Mesodermal cell (in vitro differentiated cells): ENCODE measurements around the gene PTPRJ.

ENCODE experiments used
- H3K27ac ChIP-seq: 2 replicates; pipeline ENCODE4 v1.7.0; 2013; ENCODE audit warnings: mild to moderate bottlenecking, low read depth, low read length, moderate library complexity; ENCODE audit not compliant: severe bottlenecking
- H3K36me3 ChIP-seq: 2 replicates; pipeline ENCODE4 v1.7.1; 2013; ENCODE audit warnings: mild to moderate bottlenecking, low read length, moderate library complexity; ENCODE audit not compliant: control insufficient read depth, insufficient read depth
- H3K4me1 ChIP-seq: one replicate; pipeline ENCODE4 v1.7.1; 2013; ENCODE audit warnings: mild to moderate bottlenecking, low read length; ENCODE audit not compliant: insufficient read depth, control insufficient read depth, poor library complexity, severe bottlenecking
- H3K4me3 ChIP-seq: 2 replicates; pipeline ENCODE4 v1.7.0; 2013; ENCODE audit warnings: low read length, control low read depth, mild to moderate bottlenecking; ENCODE audit not compliant: insufficient read depth, poor library complexity, severe bottlenecking; ENCODE audit errors: extremely low read depth
- H3K9me3 ChIP-seq: 2 replicates; pipeline ENCODE4 v1.7.1; 2013; ENCODE audit warnings: mild to moderate bottlenecking, low read length, moderate library complexity; ENCODE audit not compliant: control insufficient read depth
- WGBS, 2 experiments: methylation state at CpG; one replicate each; pipeline ENCODE4 v1.1.5; 2013; ENCODE audit warnings: missing lambda C conversion rate in 2 of 2; ENCODE audit not compliant: insufficient coverage in 2 of 2; 5-methylcytosine and 5-hydroxymethylcytosine counted together

PTPRJ gene

GRCh38 chr11:48099916-48100446 is 119.6 kb downstream of the PTPRJ start:
- H3K36me3 ChIP-seq: no peaks in the 10 kb centered on the region
- H3K9me3 ChIP-seq: no peaks in the 10 kb centered on the region
- no peak overlapping the region for H3K27ac ChIP-seq
- no peak overlapping the region for H3K4me3 ChIP-seq
- 92% methylated on average over 2 of the region's 6 CpGs; no CpG with 5 or more reads in 1 of the 2 experiments for WGBS, 2 experiments
- H3K4me1 ChIP-seq: peaks cover 19% of the 10 kb centered on the region

- no peak overlapping the region for H3K4me3 ChIP-seq
- WGBS, 2 experiments: 86 to 87% methylated on average over 9 of the region's 11 CpGs
- no peaks in the 10 kb centered on the region for H3K36me3 ChIP-seq
- H3K4me1 ChIP-seq: peaks cover 16% of the 10 kb centered on the region
- no peaks in the 10 kb centered on the region for H3K9me3 ChIP-seq
- no peak overlapping the region for H3K27ac ChIP-seq
These were observed 120.8 kb downstream of the PTPRJ start for GRCh38 chr11:48101044-48101733.

- WGBS, 2 experiments: 86 to 91% methylated on average over 4 to 6 of the region's 6 CpGs
- Histone ChIP-seq H3K4me1 (peaks cover 11% of the 10 kb centered on the region), H3K4me3 (no peak overlapping the region), H3K27ac (no peak overlapping the region), H3K9me3 (no peaks in the 10 kb centered on the region), H3K36me3 (no peaks in the 10 kb centered on the region)
These were observed 121.6 kb downstream of the PTPRJ start for GRCh38 chr11:48101958-48102357.

- H3K36me3 ChIP-seq: no peaks in the 10 kb centered on the region
- peaks cover 20% of the 10 kb centered on the region for H3K4me1 ChIP-seq
- 89 to 100% methylated on average over 7 to 8 of the region's 12 CpGs for WGBS, 2 experiments
- H3K9me3 ChIP-seq: no peaks in the 10 kb centered on the region
- no peak overlapping the region for H3K27ac ChIP-seq
- H3K4me3 ChIP-seq: no peak overlapping the region
These were observed 123.5 kb downstream of the PTPRJ start for GRCh38 chr11:48103621-48104567.

- no peak overlapping the region for H3K4me3 ChIP-seq
- no peaks in the 10 kb centered on the region for H3K9me3 ChIP-seq
- 77 to 100% methylated on average over 2 to 3 of the region's 3 CpGs for WGBS, 2 experiments
- no peaks in the 10 kb centered on the region for H3K36me3 ChIP-seq
- peaks cover 24% of the 10 kb centered on the region for H3K4me1 ChIP-seq
- no peak overlapping the region for H3K27ac ChIP-seq
These were observed 124.2 kb downstream of the PTPRJ start for GRCh38 chr11:48104568-48104924.

GRCh38 chr11:48105096-48105990 is 125.0 kb downstream of the PTPRJ start:
- WGBS, 2 experiments: 88 to 94% methylated on average over 6 to 7 of the region's 10 CpGs
- no peak overlapping the region for H3K27ac ChIP-seq

GRCh38 chr11:48106166-48106565 is 125.8 kb downstream of the PTPRJ start:
- 84 to 92% methylated on average over 6 of the region's 6 CpGs for WGBS, 2 experiments
- Histone ChIP-seq H3K9me3 (no peaks in the 10 kb centered on the region), H3K4me1 (peaks cover 27% of the 10 kb centered on the region), H3K36me3 (no peaks in the 10 kb centered on the region), H3K4me3 (no peak overlapping the region), H3K27ac (no peak overlapping the region)

More at GRCh38 chr11:48105096-48105990, 125.0 kb downstream of the PTPRJ start:
- H3K4me1 ChIP-seq: peaks cover 27% of the 10 kb centered on the region
- H3K4me3 ChIP-seq: no peak overlapping the region
- H3K36me3 ChIP-seq: no peaks in the 10 kb centered on the region
- no peaks in the 10 kb centered on the region for H3K9me3 ChIP-seq

- H3K9me3 ChIP-seq: no peaks in the 10 kb centered on the region
- no peaks in the 10 kb centered on the region for H3K36me3 ChIP-seq
- peaks cover 27% of the 10 kb centered on the region for H3K4me1 ChIP-seq
- H3K4me3 ChIP-seq: no peak overlapping the region
- no peak overlapping the region for H3K27ac ChIP-seq
- 87 to 94% methylated on average over 7 of the region's 7 CpGs for WGBS, 2 experiments
These were observed 126.9 kb downstream of the PTPRJ start for GRCh38 chr11:48107188-48107704.

- no peak overlapping the region for H3K4me3 ChIP-seq
- H3K36me3 ChIP-seq: no peaks in the 10 kb centered on the region
- H3K9me3 ChIP-seq: no peaks in the 10 kb centered on the region
- WGBS, 2 experiments: 78 to 86% methylated on average over 5 to 9 of the region's 11 CpGs
- H3K4me1 ChIP-seq: peaks cover 27% of the 10 kb centered on the region
- no peak overlapping the region for H3K27ac ChIP-seq
These were observed 128.1 kb downstream of the PTPRJ start for GRCh38 chr11:48108231-48109045.
